ENCODE data around the gene LZIC. TPM values are rescaled to one million over a fixed set of nuclear protein-coding genes. Genes with fewer than 3 reads are reported as not detected.

Gene LZIC
- total and polyA plus RNA-seq, 2 of the 13 experiments (the other 11 are each of a cell fraction or from before 2014, with no cell fraction given), result 25.2 to 71.8 TPM

DNA sequence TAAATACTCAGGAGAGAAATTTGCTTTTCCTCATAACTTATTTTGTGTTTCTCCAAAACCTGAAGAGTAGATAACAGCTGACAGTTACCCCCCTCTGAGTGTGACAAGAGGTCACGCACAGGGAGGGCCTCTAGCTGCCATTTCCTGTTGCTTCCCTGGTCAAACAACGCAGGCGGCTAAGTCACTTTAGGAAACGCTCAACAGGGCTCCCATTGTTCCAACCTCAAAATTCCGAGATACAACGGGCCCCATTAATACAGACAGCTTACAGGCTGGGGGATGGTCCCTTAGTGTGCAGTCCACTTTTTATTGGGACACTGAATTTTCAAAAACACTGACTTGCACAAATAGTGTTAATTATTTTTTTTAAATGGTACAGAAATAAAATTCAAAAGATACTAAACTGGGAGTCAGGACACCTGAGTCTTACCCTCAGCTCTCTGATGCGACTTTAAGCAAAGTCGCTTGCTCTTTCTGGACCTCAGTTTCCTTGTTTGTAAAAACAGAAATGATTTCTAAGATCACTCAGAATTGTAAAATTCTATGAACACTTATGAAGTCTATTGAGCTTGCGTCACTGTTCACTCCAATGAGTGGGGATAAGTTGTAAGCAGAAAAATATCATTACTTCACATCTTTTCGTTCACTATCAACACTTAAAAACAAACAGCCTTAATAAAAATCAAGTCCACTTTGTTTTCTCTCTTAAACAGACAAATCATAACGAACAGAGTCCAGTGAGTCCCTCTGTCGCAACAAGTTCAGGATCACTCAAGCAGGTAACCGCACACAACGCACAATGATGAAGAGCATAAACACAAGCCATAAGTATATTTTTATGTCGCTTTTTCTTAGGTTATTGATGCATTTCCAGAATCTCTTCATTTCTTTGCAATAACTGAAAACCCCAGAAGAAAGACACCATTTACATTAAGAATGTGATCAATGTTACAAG lies 13.5 kb downstream of the LZIC start (continued):
- TF ChIP-seq, protein P1, sequence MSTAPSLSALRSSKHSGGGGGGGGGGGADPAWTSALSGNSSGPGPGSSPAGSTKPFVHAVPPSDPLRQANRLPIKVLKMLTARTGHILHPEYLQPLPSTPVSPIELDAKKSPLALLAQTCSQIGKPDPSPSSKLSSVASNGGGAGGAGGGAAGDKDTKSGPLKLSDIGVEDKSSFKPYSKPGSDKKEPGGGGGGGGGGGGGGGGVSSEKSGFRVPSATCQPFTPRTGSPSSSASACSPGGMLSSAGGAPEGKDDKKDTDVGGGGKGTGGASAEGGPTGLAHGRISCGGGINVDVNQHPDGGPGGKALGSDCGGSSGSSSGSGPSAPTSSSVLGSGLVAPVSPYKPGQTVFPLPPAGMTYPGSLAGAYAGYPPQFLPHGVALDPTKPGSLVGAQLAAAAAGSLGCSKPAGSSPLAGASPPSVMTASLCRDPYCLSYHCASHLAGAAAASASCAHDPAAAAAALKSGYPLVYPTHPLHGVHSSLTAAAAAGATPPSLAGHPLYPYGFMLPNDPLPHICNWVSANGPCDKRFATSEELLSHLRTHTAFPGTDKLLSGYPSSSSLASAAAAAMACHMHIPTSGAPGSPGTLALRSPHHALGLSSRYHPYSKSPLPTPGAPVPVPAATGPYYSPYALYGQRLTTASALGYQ (CRISPR knock-in tag; IDR thresholded peaks at IDR 0.05), result peak; percentile 68; the same call in 1 of the 2 replicates
- TF ChIP-seq EED (CRISPR knock-in tag; IDR thresholded peaks at IDR 0.05), result no peak
- no peak for TF ChIP-seq LBX2 (CRISPR knock-in tag; IDR thresholded peaks at IDR 0.05; ENCODE audit: borderline replicate concordance)
- TF ChIP-seq ETV6 (CRISPR knock-in tag; conservative IDR thresholded peaks at IDR 0.05), result no peak
- TF ChIP-seq NFYC (CRISPR knock-in tag; IDR thresholded peaks at IDR 0.05), result no peak
- TF ChIP-seq, protein P2, sequence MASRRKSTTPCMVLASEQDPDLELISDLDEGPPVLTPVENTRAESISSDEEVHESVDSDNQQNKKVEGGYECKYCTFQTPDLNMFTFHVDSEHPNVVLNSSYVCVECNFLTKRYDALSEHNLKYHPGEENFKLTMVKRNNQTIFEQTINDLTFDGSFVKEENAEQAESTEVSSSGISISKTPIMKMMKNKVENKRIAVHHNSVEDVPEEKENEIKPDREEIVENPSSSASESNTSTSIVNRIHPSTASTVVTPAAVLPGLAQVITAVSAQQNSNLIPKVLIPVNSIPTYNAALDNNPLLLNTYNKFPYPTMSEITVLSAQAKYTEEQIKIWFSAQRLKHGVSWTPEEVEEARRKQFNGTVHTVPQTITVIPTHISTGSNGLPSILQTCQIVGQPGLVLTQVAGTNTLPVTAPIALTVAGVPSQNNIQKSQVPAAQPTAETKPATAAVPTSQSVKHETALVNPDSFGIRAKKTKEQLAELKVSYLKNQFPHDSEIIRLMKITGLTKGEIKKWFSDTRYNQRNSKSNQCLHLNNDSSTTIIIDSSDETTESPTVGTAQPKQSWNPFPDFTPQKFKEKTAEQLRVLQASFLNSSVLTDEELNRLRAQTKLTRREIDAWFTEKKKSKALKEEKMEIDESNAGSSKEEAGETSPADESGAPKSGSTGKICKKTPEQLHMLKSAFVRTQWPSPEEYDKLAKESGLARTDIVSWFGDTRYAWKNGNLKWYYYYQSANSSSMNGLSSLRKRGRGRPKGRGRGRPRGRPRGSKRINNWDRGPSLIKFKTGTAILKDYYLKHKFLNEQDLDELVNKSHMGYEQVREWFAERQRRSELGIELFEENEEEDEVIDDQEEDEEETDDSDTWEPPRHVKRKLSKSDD (CRISPR knock-in tag; IDR thresholded peaks at IDR 0.05; ENCODE audit: low read depth), result 0 out of 2 replicates have a peak, but pooled peaks have one; percentile 55
- TF ChIP-seq RARG (CRISPR knock-in tag; IDR thresholded peaks at IDR 0.05; ENCODE audit: low read depth), result no peak
- no peak for TF ChIP-seq ZSCAN20 (CRISPR knock-in tag; IDR thresholded peaks at IDR 0.05; ENCODE audit: borderline replicate concordance)
- TF ChIP-seq NFRKB (IDR thresholded peaks at IDR 0.05), result no peak
- TF ChIP-seq ZNF644 (CRISPR knock-in tag; IDR thresholded peaks at IDR 0.05; ENCODE audit: low read depth), result 0 out of 2 replicates have a peak, but pooled peaks have one; percentile 21
- no peak for TF ChIP-seq IRX3 (CRISPR knock-in tag; IDR thresholded peaks at IDR 0.05; ENCODE audit: borderline replicate concordance, low read depth)
- TF ChIP-seq, protein P3, sequence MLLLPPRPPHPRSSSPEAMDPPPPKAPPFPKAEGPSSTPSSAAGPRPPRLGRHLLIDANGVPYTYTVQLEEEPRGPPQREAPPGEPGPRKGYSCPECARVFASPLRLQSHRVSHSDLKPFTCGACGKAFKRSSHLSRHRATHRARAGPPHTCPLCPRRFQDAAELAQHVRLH (CRISPR knock-in tag; IDR thresholded peaks at IDR 0.05; ENCODE audit: borderline replicate concordance, low read depth), result peak; percentile 78; the same call in 1 of the 2 replicates
- TF ChIP-seq ZEB1 (IDR thresholded peaks at IDR 0.05; ENCODE audit: insufficient replicate concordance, low read depth), result no peak
- peak in 1 of 2 experiments; percentile 62; a peak in 1 of 4 replicates for TF ChIP-seq REST (IDR thresholded peaks at IDR 0.05; ENCODE audit: borderline replicate concordance in 1 of 2, low read depth in 1 of 2, low read length in 2 of 2)
- TF ChIP-seq, protein P4, sequence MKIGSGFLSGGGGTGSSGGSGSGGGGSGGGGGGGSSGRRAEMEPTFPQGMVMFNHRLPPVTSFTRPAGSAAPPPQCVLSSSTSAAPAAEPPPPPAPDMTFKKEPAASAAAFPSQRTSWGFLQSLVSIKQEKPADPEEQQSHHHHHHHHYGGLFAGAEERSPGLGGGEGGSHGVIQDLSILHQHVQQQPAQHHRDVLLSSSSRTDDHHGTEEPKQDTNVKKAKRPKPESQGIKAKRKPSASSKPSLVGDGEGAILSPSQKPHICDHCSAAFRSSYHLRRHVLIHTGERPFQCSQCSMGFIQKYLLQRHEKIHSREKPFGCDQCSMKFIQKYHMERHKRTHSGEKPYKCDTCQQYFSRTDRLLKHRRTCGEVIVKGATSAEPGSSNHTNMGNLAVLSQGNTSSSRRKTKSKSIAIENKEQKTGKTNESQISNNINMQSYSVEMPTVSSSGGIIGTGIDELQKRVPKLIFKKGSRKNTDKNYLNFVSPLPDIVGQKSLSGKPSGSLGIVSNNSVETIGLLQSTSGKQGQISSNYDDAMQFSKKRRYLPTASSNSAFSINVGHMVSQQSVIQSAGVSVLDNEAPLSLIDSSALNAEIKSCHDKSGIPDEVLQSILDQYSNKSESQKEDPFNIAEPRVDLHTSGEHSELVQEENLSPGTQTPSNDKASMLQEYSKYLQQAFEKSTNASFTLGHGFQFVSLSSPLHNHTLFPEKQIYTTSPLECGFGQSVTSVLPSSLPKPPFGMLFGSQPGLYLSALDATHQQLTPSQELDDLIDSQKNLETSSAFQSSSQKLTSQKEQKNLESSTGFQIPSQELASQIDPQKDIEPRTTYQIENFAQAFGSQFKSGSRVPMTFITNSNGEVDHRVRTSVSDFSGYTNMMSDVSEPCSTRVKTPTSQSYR (CRISPR knock-in tag; IDR thresholded peaks at IDR 0.05; ENCODE audit: borderline replicate concordance), result peak; percentile 95
